ENCODE results near the gene CCDC51.

CCDC51 gene

GRCh38 chr3:48417529-48418108, 22.3 kb downstream of the CCDC51 start:
- ChIA-PET CTCF (interaction anchor here (1.1 to 6.6 kb wide), 3 partner anchors 16 to 145 kb away, joined by 3 to 46 read pairs (median 16); no protein-coding TSS in a partner anchor), POLR2A (no interaction called here)
- no peak overlapping the region for H3K4me3 ChIP-seq (ENCODE audit: low read depth, low read length)
- TF ChIP-seq CTCF (IDR thresholded peaks at IDR 0.05; ENCODE audit: insufficient read depth, low read length, missing control alignments) = no peak
- DNase-seq (ENCODE audit: low read depth, low spot score) = no peak

GRCh38 chr3:48416546-48416945, 23.4 kb downstream of the CCDC51 start:
- CTCF ChIA-PET = interaction anchor here (1.1 to 6.6 kb wide), 3 partner anchors 15 to 144 kb away, joined by 3 to 46 read pairs (median 20); no protein-coding TSS in a partner anchor
- POLR2A ChIA-PET = no interaction called here
- DNase-seq (ENCODE audit: low read depth, low spot score) = no peak
- TF ChIP-seq CTCF (IDR thresholded peaks at IDR 0.05; ENCODE audit: insufficient read depth, low read length, missing control alignments) = no peak
- H3K4me3 ChIP-seq (ENCODE audit: low read depth, low read length) = no peak overlapping the region

- ChIA-PET POLR2A (no interaction called here), CTCF (interaction anchor here (3.3 to 6.6 kb wide), 2 partner anchors 14 to 20 kb away, joined by 20 to 46 read pairs; no protein-coding TSS in a partner anchor)
- H3K4me3 ChIP-seq (ENCODE audit: low read depth, low read length) = no peak overlapping the region
- no peak for TF ChIP-seq CTCF (IDR thresholded peaks at IDR 0.05; ENCODE audit: insufficient read depth, low read length, missing control alignments)
- no peak for DNase-seq (ENCODE audit: low read depth, low spot score)
Measured at GRCh38 chr3:48416091-48416505, 23.8 kb downstream of the CCDC51 start.

GRCh38 chr3:48415251-48415953, 24.5 kb downstream of the CCDC51 start:
- ChIA-PET POLR2A (interaction anchor here (1.2 kb wide), 1 partner anchor 31 kb away, joined by 3 read pairs; the partner anchor contains the start of gene ATRIP), CTCF (interaction anchor here (0.7 to 6.6 kb wide), 3 partner anchors 14 to 142 kb away, joined by 3 to 46 read pairs (median 20); no protein-coding TSS in a partner anchor)
- H3K4me3 ChIP-seq (ENCODE audit: low read depth, low read length) = no peak overlapping the region
- TF ChIP-seq CTCF (IDR thresholded peaks at IDR 0.05; ENCODE audit: insufficient read depth, low read length, missing control alignments) = no peak
- no peak for DNase-seq (ENCODE audit: low read depth, low spot score)

- DNase-seq (ENCODE audit: low read depth, low spot score) = no peak
- CTCF ChIA-PET = interaction anchor here (0.7 to 6.6 kb wide), 4 partner anchors 13 to 141 kb away, joined by 3 to 46 read pairs (median 12); no protein-coding TSS in a partner anchor
- H3K4me3 ChIP-seq (ENCODE audit: low read depth, low read length) = no peak overlapping the region
- POLR2A ChIA-PET = interaction anchor here (1.2 kb wide), 1 partner anchor 32 kb away, joined by 3 read pairs; the partner anchor contains the start of gene ATRIP
- TF ChIP-seq CTCF (IDR thresholded peaks at IDR 0.05; ENCODE audit: insufficient read depth, low read length, missing control alignments) = no peak
Measured at GRCh38 chr3:48414376-48415250, 25.3 kb downstream of the CCDC51 start.
